NCI-H748 treated with DMSO at 0.1 percent for 48 hours (cell line): ENCODE results near the gene KDM5A.

Experiments used
- DNase-seq: peaks from one replicate; lab custom pipeline; 2025; lab: John Stamatoyannopoulos, UW

Gene KDM5A

DNA sequence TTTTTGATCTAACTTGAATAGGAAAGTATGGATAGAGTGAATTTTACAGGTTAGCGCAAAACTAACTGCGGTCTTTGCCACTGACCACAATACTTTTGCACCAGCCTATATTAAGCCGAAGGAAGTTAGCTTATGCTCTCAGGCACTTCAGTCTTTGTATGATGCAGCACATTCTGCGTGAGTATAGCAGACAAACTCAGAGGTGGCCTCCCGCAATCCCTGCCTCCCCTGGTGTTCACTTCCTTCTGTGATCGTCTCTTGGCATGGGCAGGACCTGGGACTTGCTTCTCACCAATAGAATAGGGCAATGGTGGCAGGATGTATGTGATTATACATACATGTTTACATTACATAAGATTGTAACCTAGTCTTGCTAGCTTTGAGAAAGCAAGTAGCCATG, 116.2 kb downstream of the KDM5A start:
- DNase-seq: no peak

DNA sequence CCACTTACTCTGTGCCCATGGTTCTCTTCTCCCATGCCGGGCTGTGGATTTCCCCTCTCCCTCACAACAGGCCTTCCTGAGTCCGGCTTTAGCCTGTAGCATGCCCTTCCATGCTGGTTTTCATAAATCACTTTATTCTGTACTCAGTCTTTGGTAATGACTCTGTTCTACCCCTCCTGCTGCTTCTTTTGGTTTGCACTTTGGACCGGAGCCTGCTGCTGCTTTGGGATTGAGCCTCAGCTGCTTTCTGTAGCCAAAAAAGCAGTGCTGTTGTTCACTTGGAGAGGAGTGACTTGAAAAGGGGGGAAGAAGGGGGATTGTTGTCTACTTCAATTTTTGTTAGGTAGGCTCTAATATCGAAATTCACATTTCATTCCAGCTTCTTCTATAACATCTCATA, 118.0 kb downstream of the KDM5A start:
- DNase-seq: no peak

DNA sequence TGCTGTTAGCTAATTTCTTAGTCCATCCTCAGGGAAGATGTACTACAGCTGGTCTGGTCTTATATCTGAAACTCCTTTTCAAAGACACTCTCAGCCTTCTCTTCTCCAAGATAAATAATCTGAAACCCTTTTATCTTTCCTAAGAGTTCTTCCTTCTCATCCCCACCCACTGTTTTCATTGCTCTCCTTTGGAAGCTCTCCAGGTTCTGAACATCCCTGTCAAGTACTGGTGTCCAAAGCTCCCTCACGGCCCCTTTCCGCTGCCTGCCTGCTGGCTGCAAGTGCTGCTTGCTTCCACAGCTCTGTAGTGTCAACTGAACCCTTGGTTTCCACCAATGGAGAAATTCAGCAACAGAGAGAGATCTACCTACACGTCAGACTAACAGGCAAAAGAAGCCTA, 119.9 kb downstream of the KDM5A start:
- no peak for DNase-seq

DNA sequence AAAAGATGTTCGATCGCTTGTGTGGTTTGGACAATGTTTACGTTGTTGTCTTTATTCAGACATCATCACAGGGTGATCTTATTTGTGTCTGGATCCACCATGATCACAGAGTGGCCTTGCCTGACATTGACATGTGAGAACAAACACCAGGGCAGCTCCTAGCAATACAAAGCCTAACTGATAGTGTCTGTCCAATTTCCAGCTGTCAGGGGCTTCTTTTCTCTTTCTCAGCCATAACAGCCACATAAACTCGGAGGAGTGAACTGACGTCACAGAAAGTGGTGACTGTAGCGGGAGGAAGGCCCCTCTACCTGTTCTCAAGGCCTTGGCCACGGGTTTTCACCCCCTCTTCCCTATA, 120.7 kb downstream of the KDM5A start:
- DNase-seq: no peak

DNA sequence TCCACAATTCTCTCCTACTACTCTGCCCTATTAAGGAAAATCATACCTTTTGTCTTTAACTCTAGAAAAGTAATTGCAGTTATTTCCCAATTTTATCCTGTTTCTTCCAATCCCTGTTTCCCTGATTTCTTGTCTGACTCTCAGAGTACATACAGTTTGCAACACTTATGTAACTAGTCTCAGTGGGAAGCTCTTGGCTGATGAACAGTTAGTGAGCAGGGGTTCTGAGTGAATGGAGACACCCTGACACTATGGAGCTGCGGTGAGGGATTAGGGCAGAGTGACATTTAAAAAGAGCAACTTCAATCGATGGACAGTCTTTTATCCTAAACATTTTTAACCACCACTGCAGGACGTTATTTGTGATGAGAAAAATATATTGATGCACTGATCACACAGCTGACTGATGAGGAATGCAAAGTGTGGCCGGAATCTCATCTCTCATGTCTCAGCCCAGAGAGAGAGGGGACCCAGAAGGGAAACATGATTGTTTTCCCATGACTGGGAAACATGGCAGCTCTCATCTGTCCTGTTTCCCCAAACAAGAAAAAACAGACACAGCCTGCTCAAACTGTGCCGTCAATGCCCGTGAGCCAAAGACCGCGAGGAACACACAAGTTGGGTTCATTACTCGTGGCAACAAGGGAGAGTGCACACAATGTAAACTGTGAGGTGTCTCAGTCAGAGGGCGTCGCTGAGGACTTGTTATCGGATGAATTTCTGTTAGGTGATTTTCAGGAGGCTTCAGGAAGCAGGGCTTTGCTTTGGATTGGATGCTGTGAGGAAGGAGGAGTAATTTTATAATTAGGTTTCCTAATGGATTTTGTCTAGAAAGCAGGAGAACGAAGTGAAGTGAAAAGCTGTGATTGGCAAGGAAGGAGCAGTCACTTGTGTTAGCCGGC, 121.3 kb downstream of the KDM5A start:
- no peak for DNase-seq

DNA sequence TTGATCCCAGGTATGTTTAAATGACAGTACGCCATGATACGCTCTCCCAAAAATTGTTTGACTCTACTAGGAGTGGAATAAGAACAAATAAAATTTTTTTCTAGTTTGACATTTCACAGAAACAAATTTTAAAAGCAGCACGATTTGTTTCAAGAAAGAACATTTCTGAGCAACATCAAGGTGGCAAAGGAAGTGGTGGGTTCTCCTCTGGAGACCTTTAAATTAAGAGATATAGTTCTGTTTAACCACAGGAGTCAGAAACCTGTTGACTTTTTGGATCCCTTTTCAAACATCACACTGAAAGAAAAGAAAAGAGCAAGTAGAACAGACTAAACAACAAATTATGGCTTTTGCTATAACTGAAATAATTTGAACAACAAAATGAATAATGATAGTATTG, 124.0 kb downstream of the KDM5A start:
- DNase-seq: no peak

DNA sequence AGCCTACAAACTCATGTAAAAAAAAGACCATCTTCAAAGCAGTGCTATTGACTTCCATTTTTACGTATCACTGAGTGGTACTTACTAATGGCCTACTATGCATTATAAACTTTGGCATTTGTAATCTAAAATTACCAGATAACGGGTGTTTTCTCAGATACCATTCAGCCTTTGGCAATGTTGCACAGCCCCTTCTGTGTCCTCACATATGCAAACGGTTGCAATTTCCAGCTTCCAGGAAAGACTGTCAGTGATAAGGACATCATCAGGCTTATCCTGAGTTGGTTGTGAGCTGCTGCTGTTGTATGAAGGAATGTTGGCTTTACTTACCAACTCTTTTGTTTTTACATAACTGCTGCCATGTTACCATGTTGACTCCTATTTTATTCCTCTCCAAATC, 124.9 kb downstream of the KDM5A start:
- no peak for DNase-seq

DNA sequence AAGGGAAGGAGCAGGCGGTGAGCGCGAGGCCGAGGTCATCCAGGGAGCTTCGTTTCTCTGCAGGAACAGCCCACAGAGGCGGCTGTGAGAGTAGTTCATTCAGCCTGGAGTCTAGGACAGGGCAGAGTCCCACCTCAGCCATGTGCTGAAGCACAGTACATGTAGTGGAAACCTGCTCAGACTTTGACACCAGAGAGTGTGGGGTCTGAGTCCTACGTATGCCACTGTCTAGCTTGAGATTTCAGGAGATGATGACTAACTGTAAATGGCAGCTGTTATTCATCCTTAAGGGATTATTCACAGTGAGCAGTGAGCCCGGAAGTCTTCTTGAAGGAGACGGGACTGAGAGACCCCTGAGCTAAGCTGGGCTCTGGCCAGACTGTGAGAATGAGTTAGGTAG, 125.5 kb downstream of the KDM5A start:
- no peak for DNase-seq

DNA sequence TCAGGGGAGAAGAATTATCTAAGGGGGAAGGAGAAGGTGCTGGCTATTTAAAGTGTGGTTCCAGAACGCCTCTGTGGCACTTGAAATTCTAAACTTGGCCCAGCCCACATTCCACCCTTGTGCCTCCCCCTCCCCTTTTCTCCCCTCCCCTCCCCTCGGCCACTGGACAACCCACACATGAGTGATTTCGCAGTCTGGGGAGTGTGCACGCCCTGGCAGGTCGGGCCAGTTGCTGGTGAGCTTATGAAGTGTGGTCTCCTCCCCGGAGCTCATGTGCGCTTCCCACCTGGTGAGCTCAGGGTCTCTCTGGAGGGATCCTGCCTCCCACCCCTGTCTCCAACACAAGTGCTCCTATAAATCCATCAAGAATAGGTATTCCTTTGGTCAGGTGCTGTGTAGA, 126.3 kb downstream of the KDM5A start, which contains the start of gene SLC6A13:
Gene SLC6A13 (minus strand): TSS at position 20 of the 400 bp plus-strand sequence. CDS start 2,784 bp downstream, outside the sequence.
- DNase-seq: no peak

DNA sequence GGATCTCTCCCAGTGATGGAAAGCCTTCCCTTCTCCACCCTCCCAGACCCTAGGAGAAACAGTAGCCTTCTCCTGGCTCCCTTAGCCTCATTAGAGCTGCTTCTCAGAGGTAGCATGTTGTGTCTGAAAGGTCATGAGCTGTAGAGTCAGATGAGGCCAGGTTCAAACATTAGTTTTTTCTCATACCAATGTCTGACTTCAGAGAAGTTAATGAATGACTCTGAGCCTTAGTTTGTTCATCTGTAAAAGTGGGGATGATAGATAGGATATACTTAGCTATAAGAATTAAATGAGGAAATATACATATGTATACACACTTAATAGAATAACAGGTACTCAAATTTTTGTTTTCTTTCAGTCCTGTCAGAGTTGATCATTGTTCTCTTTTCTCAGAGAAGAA, 127.0 kb downstream of the KDM5A start:
- DNase-seq: no peak

DNA sequence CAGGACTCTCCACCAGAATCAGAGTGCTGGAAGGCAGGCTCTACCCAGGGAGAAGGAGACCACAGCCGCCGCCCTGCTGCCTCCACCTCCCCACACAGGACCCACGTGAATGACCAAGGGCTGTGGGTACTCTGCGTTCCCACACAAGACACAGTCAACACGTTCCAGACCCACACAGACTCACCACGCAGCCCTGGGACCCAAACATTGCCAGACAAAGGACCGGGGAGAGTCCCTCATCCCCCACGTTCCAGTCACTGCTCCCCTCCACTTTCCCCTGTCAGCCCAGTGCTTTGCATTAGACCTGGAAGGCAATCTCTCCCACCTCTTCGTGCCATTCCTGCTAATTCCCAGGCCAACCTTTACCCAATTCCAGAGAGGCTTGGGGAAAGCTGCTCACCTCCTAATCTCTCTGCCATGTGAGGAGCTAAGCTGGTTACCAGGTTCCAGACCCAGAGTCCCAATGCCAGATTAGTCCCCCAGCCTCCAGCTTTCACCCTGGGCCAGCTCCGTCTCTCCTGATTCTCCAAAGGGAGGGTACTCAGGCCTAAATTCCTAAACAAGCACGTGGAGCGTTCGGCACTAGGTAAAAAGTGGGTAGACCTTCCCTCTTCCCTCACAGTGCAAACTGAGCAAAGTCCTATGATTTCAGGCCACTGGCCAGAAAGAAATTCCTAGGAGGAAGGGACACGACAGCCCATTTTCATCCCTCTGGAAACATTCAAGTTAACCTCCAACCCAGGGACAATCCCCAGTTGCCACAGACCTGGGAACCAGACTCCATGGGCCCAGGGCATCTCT, 131.4 kb downstream of the KDM5A start:
- no peak for DNase-seq

DNA sequence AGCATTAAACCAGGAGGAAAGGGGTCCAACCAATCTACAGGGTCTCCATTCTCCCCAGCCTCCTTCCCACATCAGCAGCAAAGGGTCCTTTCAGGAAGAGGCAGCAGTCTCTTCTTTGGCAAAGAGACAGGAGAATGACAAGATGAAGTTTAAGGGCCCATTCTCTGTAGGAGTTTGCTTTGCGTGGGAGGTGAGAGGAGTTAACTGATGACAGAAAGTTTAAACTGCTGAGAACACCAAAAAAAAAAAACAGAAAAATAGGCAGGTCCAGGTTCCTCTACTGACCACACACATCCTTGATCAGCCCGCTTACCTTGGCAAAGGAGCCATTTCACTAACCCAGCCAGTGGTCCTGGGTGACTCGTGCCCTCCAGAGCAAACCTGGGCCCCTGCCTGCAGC, 132.2 kb downstream of the KDM5A start:
- no peak for DNase-seq

DNA sequence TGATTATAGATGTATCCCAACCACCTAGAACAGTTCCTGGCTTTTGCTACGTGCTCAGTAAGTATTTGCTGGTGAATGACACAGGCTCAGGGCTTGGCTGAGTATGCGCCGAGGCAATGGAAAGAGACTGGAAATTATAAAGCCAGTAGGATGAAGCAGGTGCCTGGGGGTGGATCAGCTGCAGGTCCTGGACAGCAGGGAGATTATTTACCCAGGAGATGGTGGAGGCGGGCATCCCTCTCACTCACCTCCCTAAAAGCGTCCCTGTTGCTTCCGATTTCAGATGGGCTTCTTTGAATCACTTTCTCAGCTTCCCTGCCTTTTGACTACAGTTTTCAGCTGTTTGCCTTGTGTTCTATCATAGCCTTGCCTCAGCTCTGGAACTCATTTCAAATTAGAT, 132.9 kb downstream of the KDM5A start:
- DNase-seq: no peak

DNA sequence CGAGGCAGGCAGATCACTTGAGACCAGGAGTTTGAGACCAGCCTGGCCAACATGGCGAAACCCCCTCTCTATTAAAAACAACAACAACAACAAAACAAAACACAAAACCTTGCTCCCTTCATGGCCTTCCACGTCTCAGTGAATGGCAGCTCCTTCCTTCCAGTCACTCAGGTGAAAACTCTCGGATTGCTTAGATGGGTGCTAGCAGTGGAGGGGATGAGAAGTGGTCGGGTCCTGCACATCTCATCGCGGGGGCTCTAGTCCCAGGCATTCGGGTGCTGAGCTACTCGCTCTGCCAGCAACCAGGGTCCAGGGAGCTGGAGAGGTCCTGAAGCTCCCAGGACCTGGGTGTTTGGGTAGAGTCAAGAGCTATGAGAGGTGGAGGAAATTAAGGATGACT, 134.2 kb downstream of the KDM5A start:
- DNase-seq: no peak

DNA sequence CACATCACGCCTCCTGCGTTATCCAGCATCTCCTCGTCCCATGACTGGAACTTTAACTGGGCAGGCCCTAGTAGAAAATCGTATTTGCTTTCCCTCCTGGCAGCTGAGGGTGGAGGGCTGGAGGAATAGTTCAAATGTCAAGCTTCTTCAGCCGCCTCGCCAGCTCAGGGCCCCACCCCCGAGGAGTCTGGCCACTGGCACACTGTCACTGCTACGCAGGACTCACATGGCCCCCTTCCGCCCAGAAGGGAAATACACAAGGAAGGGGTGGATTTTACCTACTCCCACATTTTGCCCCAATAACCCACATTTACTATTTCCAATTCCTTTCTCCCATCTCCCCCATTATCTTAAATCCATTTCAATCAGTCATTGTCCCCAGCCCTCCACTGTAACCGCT, 135.1 kb downstream of the KDM5A start:
- DNase-seq: no peak

DNA sequence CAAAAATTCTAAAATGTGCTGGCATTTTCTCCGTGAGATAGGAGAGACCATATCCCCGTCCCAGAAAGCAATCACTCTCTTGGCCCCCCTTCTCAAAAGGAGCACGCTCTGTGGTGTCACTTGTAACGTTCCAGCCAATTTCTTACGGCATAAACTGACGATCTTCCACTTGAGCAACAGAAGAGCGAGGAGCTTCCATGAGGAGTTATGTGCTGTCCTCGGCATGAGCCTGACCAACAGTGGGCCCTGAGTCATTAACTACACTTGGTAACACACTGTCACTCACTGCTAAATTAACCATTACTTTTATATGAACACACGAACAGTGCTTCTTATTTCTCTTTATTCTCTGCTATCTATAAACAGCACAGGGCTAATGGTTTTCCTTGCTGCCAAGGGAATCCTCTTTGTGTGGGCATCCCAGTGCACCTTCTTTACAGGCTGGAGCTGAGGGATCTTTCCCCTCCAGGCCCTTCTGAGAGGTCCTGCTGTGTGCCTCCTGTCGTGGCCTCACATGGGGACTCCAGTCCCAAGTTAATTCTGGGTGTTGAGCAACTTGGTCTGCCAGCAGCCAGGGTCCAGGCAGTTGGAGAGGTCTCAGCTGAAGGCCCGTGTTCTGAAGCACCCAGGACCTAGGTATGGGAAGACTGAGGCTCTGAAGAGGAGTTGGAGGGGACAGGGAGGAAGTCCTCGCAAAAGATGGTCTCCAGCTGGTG, 135.8 kb downstream of the KDM5A start:
- DNase-seq: no peak

DNA sequence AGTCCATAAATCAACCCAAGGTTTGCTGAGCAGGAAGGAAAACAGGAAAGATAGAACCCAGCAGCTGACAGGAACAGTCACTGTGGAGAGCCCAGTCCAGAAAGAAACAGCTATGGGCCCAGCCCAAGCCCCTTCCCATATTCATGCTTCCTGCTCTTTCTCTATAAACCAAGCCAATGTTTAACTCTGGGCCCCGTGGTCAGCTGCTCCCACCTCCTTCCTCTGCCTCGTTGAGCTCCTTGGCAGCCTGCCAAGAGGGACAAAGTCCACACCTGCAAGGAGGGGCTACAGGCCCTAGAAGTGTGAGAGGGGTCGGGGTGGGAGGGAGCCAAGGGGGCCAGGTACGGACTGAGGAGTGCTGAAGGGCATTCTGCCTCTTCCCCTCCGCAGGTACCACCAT, 136.5 kb downstream of the KDM5A start:
- DNase-seq: no peak

DNA sequence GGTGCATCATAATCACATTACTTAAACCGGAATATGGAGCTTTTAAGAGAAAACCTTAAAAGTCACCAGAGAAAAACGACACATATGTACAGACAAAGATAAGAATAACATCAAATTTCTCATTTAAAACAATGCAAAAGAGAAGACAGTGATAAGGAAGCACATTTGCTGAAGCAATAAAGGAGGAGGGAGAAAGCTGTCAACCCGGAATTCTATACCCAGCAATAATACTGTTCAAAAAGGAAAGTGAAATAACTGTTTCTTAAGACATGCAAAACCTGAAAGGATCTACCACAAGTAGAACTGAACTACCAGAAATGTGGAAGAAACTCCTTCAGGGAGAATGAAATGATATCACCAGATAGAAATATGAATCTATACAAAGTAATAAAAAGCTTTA, 141.8 kb downstream of the KDM5A start:
- DNase-seq: no peak

DNA sequence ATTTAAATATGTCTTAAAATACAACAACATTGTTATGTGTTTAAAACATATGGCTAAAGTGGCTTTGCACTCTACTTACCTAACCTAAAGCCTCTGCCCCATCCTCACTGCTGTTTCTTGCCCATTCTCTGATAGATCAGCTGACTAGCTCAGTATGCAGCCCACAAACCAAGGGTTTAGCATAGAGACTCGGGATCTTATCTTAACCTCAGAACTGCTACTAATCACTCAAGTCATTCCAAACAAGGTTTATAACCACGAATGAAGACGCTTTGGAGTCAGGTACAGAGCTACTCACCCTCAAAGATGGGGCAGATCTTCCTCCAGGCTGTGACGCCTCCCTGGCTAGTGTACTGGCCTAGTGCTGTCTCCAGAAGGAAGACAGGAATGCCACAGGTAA, 145.7 kb downstream of the KDM5A start:
- DNase-seq: no peak

DNA sequence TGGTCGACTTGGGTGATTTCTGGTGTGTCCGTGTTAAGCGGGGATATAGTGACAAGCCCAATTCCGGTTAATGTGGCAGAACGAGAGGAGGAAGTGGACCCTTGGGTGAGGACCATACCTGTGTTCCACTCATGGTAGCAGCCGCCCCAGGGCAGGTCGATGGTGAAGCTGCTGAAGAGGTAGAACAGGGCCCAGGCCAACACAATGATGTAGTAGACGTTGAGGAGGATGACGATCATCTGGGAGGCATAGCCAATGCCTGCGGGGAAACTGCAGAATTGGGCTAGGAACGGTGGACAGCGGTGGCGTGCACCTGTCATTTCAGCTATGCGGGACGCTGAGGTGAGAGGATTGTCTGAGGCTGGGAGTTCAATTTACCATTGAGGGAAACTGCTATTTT, 146.6 kb downstream of the KDM5A start:
- DNase-seq: no peak

DNA sequence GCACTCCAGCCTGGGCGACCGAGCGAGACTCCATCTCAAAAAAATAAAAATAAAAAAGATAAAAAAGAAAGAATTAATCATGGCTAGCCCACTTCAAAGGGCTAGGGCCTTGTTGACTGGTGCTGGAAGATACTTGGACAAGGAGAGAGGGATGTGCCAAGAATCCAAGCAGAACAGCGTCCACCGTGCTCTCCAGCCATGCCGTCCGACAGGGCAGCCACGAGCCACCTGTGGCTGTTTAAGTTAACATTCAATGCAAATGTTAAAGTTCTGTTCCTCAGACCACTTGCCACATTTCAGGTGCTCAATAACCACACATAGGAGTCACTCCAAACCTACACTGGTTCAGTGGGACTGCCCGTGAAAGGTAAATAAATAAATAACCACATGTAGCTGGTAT, 147.9 kb downstream of the KDM5A start:
- DNase-seq: no peak

DNA sequence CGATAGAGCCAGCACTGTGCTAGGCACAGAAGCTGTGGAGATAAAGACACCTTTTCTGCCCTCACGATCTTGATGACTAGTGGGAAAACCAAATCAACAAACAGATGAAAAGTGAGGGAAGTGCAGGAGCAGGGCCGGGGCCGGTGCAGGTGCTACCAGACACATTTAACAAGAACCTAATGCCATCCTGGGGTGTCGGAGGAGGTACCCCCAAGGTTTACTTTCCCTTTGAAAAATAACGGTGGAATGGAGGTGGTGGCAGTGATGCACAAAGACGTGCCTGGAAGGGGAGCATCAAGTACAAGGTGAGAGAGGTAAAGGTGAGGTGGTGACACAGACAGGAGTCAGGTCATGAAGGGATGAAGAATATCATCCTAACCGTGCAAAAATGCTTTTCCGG, 148.6 kb downstream of the KDM5A start:
- DNase-seq: no peak
